HFF-Myc (cell line): ENCODE measurements around the gene ROBO1.
A peak's percentile ranks its signal among the peaks of the same experiment; 100 is the strongest.

Experiments
- DNase-seq: peaks from one replicate; pipeline ENCODE4 v3.0.0-alpha.2; 2011; ENCODE audit warnings: low read depth; ENCODE audit errors: extremely low read depth
- H3K4me3 ChIP-seq: replicated peaks from 2 replicates; pipeline ENCODE4 v1.5.1; 2011; ENCODE audit warnings: low read depth, mild to moderate bottlenecking, control low read depth, low read length
- CTCF ChIP-seq: IDR thresholded peaks from 2 replicates; pipeline ENCODE4 v1.5.1; 2012; ENCODE audit warnings: mild to moderate bottlenecking, low read depth, low read length, control low read depth; ENCODE audit errors: missing control alignments

Gene ROBO1

GRCh38 chr3:79751703-79752102, 16.1 kb downstream of the ROBO1 start:
- TF ChIP-seq CTCF = no peak
- no peak overlapping the region for H3K4me3 ChIP-seq
- no peak for DNase-seq

- no peak overlapping the region for H3K4me3 ChIP-seq
- no peak for DNase-seq
- TF ChIP-seq CTCF = no peak
Observed at GRCh38 chr3:79737530-79737929, 30.3 kb downstream of the ROBO1 start.

- no peak overlapping the region for H3K4me3 ChIP-seq
- no peak for TF ChIP-seq CTCF
- DNase-seq = no peak
Observed at GRCh38 chr3:79729096-79729495, 38.7 kb downstream of the ROBO1 start.

GRCh38 chr3:79726786-79727185, 41.0 kb downstream of the ROBO1 start:
- no peak for TF ChIP-seq CTCF
- no peak for DNase-seq
- H3K4me3 ChIP-seq = no peak overlapping the region

- TF ChIP-seq CTCF = peak; percentile 4
- DNase-seq = no peak
- H3K4me3 ChIP-seq = no peak overlapping the region
Observed at GRCh38 chr3:79724206-79724605, 43.6 kb downstream of the ROBO1 start.

- no peak overlapping the region for H3K4me3 ChIP-seq
- no peak for TF ChIP-seq CTCF
- DNase-seq = no peak
Observed at GRCh38 chr3:79690072-79690471, 77.7 kb downstream of the ROBO1 start.

- TF ChIP-seq CTCF = no peak
- DNase-seq = no peak
- no peak overlapping the region for H3K4me3 ChIP-seq
Observed at GRCh38 chr3:79685108-79685507, 82.7 kb downstream of the ROBO1 start.
